GM19351 (cell line): ENCODE results near the gene CALHM2.

Experiments used
- ATAC-seq: cut with Tn5 transposase; IDR thresholded peaks from one replicate; pipeline ENCODE4 v1.9.1; 2021; ENCODE audit warnings: mild to moderate bottlenecking, moderate library complexity; ENCODE audit not compliant: unreplicated experiment

The CALHM2 gene

DNA sequence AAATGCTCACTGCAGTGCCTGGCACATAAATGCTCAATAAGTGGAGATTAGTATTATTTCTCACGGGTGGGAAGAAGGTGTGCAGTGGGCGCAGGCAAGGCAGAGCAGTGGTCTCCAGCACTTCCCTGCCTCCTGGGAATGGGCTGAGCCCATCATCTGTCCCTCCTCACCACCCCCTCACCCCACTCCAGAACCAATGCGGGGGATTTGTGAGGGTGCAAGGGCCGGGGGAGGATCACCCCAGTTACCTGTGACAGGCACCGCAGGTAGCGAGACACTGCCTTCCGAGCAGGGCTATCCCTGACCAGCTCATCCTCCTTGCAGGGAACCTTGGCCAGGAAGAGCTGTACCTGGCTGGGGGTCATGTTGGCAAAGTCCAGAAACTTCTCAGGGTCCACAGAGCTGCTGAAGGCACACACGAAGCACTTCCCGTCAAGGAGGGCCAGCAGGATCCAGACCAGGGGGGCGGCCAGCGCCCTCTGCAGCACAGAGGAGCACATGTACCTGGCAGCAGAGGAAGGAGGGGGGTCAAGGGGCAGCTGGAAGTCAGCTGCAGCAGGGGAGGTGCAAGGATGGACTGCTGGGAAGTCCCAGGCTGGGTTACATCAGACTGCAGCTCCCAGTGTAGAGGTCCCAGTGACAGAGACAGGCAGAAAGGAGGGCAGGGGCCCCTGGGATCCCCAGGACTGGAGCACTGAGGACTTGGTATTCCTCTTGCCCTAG is 24.0 kb upstream of the CALHM2 start:
- no peak for ATAC-seq

DNA sequence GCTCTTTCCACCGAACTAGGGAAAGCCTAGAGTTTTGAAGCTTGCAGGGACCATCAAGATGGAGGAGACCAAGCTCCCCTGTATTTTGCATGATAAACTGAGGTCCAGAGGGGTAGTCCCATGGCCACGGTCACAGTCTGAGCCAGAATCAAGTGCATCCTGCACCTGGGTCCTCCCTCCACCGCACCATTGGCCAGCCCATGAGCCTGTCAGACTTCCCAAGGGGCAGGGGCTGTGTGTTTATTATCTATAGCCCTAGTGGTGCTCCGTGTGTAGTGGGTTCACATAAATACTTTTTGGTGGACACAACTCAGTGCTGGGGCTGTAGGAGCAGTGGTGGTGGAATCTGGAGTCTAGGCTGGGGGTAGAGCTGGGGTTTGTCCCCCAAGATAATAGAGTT is 23.3 kb upstream of the CALHM2 start:
- ATAC-seq, result no peak

- ATAC-seq, result no peak
Measured at GRCh38 chr10:103474077-103474476, 21.9 kb upstream of the CALHM2 start.

GRCh38 chr10:103473261-103473671 is 21.1 kb upstream of the CALHM2 start:
- no peak for ATAC-seq

GRCh38 chr10:103472005-103472404 is 19.8 kb upstream of the CALHM2 start:
- ATAC-seq, result peak; percentile 31

DNA sequence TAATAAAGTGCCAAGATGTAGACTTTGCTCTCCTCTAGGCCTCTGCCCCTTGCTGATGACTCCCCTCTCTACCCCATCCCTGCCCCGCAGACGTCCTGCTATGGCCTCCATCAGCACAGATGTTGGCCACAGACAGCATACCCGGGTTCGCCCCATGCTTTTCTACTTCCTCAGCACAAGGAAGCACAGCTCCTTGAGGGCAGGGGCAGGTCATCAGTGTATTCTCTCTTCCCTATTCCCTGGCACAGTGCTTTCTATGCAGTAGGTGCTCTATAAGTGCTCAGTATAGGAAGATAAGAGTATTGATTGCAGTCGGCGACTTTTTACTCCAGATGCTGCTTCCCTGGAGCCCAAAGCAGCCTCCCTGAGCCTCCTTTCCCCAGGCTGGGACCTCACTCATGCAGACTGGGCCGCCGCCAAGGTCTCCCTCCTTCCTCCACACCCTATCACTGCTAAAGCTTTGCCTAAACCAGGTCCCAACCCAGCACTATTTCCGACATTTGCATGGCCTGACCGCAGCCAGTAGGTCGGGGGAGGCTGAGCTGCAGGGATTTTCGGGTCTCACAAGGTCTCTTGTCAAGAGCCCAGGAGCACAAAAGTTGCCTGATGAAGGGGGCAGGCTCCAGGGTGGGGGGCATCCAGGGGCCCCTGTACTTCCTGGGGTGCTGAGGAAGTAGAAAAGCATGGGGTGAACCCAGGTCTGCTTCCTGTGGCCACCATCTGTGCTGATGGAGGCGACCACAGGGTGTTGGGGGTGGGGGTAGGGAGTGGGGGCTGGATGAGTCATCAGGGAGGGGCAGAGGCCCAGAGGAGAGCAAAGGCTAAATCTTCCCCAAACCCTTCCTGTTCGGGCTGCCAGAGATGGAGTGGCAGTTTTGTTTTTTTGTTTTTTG is 18.8 kb upstream of the CALHM2 start:
- ATAC-seq, result peak; percentile 77

DNA sequence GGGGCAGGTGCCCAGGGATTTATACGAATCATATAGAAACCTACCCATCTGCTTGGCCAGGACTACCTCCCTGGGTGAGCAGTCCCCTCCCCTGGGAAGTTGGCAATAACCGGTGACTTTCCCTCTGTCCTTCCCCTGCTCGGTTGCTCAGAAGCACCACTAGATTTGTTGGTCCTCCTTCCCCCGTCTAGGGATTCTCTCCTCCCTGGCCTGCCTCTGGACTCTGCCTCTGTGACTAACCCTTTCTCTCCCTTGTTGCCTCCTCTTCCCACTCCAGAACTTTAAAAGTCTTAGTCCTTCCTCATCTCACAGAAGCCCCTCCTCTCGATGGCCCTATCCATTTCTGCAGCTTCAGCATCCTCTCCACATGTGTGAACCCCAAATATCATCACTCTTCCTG is 17.0 kb upstream of the CALHM2 start:
- no peak for ATAC-seq

- ATAC-seq, result no peak
Measured at GRCh38 chr10:103467406-103467805, 15.2 kb upstream of the CALHM2 start.

- ATAC-seq, result no peak
Measured at GRCh38 chr10:103466734-103467133, 14.6 kb upstream of the CALHM2 start.

DNA sequence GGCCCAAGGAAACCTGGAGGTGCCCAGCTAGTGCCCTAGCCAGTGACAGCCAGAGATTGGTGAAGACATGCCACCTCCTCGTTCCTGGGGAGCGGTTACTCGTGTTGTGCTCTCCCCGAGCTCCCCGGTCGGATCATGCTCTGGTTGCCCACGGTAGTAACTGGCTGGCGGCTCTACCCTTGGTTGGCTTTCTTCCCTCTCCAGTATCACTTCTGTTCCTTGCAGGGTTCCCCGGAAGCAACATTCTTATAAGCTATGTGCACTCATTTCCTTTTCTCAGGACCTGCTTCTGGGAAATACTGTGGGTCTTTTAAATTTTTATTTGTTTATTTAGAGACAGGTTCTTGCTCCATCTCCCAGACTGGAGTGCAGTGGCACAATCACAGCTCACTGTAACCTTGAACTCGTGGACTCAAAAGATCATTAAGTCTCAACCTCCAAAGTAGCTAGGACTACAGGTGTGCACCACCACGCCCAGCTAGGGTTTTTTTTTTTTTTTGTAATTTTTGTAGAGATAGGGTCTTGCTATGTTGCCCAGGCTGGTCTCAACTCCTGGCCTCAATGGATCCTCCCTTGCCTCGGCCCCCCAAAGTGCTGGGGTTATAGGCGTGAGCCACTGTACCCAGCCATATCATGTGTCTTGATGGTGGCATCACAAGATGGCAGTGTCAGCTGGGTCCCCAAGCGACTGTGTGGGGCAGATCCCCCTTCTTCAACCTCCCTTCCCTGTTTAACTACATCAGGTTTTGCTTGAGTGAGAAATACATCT is 13.4 kb upstream of the CALHM2 start:
- no peak for ATAC-seq

GRCh38 chr10:103463499-103463898 is 11.3 kb upstream of the CALHM2 start:
- no peak for ATAC-seq

DNA sequence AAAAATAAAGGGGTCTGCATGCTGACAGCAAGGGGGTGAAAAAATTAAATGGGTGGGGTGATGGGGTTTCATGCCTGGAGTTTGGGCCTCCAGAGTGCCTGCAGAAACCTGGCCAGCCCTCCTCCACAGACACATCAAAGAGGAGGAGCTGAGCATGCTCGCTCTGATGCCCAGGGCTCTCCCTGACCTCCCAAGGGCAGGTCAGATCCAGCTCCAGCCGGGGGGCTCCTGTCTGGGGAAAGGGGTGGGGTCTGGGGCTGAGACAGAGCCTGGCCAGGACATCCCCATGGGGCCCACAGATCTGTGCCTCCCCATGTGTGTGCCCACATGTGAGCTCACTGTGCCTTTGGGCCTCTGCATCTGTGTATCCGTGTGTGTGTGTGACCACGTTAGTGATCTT is 7.4 kb upstream of the CALHM2 start:
- no peak for ATAC-seq

- peak; percentile 99 for ATAC-seq
Measured at GRCh38 chr10:103458720-103459119, 6.5 kb upstream of the CALHM2 start, which contains the start of gene CALHM1. Gene CALHM1 (minus strand): TSS chr10:103458900. CDS start chr10:103458751, 149 bp downstream.

GRCh38 chr10:103457896-103458583 is 5.9 kb upstream of the CALHM2 start:
- ATAC-seq, result no peak

GRCh38 chr10:103457176-103457712 is 5.1 kb upstream of the CALHM2 start:
- no peak for ATAC-seq

- ATAC-seq, result no peak
Measured at GRCh38 chr10:103456074-103456660, 4.0 kb upstream of the CALHM2 start.

DNA sequence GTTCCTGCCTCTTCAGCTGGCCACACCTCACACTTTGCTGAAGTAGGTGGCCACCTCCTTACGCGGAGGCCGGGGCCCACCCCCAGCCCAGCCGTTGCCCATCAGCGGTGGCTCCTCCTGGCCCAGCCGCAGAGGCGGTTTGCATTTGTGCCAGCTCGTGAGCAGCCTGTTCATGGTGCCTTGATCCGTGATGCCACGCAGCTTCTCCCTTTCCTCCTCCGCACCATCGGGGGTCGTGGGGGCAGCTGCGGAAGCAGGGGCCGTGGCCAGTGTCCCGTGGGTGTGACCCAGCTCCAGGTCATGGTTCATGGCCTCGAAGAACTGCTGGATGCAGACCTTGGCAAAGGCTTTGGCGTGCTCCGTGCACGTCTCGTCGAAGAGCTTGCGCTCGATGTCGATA is 3.1 kb upstream of the CALHM2 start:
- ATAC-seq, result no peak

GRCh38 chr10:103454026-103454425 is 1.9 kb upstream of the CALHM2 start:
- ATAC-seq, result no peak

DNA sequence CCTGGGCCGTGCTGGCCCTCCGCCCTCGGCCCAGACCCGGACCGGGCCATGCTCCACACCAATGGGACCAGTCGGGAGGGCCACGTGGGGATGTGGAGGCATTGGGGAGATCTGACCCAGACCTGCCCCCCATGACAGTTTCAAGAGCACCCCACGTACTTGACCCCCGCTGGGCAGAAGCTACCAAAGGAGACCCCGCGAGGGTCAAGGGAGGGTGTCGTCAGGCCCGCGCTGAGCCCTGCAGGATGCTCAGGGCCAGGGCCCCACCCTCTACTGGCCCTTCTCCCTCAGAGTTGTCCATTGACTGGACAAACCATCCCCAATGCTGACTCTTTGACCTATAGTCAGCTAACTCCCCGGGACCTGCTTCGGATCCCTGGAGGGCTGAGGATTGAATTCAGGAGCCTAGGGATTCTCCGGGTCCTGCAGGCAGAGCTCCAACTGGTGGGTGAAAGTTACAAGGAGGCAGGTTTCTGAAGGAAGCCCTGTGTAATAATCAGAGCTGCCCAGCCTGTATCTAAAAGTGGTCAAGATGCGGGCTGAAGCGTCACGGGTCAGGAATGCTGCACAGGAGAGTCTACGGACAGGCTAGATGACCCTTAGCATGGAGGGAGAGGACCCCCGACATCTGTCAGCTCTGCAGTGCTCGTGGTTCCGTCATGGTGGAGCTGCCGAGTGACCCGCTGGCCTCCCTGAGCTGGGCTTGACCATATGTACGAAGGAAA is 498 bp upstream of the CALHM2 start:
- ATAC-seq, result no peak
